ENCODE results near the gene ARRB2.
A peak's percentile ranks its signal among the peaks of the same experiment; 100 is the strongest.

Gene ARRB2

GRCh38 chr17:4733073-4733531 lies 22.7 kb downstream of the ARRB2 start:
- no peak for DNase-seq

- no peak for DNase-seq
Measured at GRCh38 chr17:4734857-4735475, 24.5 kb downstream of the ARRB2 start.

DNA sequence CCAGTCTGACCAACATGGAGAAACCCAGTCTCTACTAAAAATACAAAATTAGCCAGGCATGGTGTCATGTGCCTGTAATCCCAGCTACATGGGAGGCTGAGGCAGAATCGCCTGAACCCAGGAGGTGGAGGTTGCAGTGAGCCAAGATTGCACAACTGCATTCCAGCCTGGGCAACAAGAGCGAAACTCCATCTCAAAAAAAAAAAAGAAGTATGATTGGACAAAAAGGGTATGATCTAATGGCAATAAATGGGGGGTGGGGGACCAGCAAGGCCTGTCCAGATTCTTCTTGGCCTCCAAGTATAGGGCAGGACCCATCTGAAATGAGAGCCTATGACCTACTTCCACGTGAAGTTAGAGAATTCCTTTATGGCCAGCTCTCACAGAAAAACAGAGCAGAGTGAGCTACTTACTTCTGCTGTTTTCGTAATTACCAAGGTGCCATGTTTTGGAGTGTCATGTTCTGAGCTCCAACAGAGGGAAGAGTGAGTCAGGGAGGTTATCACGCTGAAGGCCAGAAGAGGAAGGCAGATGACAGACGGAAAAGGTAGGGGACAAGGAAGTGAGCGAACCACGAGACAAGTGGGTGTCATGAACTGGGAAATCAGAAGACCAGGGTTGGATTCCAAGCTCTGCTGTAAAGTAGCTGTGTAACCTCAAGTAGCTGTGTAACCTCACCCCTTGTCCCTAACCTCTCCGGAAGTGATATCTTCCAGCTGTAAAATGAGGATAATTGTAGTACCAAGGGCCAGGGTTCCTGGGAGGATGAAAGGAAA lies 25.6 kb downstream of the ARRB2 start:
- no peak for DNase-seq

DNA sequence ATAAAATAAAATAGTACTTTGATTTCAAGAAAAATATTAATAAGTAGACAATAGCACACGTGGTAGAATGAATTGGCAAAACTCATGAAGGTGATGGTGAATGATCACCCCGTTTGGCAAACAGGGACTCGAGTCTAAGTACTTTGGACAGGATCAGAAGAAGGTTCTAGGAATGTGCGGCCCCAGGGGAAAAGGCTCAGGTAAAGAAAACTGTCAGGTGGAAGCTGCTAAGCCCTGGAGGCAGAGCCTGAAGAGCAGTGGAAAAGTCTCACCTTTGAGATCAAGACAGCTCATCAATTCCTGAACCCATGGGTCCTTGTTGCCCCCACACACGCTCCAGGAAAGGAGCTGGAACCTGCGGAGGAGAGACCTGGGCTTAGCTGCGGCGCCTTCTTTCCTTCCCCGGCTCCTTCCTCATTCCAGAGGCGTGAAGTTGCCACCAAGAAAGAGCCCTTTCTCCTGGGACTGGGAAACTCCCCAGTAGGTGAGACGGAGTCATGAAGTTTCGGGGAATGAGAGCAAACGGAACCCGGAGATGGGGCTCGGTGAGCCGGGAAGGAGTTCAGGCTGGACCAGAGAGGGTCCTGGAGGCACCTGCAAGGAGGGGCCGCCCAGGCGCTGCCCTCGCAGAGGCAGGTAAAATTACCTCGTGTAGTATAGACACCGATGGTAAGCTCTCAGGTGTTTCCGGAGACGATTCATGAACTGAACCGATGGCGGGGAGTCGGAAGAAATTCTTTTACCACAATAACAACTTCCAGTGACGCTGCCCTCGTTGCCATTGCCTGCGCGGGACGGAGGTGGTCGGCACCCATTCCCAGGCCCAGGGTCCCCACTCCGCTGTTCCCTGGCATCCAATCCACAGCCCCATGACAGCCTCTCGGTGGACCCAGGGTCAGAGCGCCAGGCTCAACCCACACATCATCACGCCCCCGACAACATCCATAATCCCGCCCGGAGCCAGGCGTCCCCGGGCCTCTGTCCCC lies 28.0 kb downstream of the ARRB2 start:
- no peak for DNase-seq

DNA sequence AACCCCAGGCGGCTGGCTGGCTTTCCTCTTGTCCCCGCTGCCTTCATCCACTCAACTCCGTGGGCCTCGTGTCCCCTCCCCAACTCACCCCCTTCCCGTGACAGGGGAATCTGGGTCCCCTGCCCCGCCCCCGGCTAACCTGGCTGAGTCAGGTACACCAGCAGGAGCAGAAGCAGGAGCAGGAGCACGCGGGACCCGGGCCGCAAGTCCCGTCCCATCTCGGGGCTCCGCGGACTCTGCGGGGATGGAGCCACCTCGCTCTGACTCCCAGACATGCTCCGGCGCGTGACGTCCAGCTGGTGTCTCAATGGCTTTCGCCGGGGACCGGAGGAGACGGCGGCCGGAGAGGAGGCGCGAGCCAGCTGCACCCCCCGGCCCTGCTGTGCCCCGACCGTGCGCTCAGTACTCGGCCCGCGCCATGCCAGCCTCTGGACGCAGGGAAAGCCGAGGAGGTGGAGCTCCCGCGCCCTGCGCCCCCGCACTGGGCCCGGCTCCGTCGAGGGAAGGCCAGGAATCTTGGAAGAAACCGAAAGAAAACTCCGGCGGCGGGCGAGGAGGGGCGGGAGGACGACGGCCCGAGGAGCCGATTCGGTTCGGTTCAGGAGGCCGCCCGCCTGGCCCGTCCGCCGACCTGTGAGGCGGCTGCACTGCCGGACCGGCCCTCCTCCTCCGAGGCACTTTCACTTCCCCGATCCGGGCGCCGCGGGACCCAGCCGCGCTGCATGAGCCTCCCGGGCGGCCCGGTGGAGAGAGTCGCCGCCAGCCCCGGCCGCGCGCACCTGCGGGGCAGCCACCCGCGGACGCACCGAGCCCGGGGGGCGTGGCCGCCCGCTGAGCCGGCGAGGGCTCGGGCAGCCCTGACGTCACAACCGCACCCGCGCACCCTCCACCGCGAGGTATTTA lies 28.9 kb downstream of the ARRB2 start, which contains the start of the genes CXCL16 and ZMYND15:
TSS of gene CXCL16 (minus strand) at position 807 of the 903 bp plus-strand sequence. CDS start at position 218, 589 bp downstream.
TSS of gene ZMYND15 (plus strand) at position 712 of the 903 bp plus-strand sequence. CDS start 716 bp downstream, outside the sequence.
- peak; percentile 58 for DNase-seq

DNA sequence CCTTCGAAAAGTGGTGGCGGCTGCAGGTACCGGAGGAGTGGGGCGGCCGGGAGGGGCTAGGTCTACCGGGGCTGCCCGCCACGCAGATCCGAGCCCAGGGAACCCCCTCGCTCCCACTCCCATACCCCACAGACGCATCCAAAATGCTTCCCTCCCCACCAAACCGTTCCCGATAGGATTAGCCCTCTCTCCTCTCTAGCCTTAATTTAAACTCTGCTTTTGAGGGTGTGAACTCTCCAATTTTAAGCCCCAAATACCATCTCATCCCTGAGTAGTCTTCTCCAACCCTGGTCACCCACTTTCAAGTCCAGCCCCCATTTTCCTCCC lies 29.6 kb downstream of the ARRB2 start:
- no peak for DNase-seq

GRCh38 chr17:4740584-4740983 lies 30.2 kb downstream of the ARRB2 start:
- DNase-seq, result no peak

DNA sequence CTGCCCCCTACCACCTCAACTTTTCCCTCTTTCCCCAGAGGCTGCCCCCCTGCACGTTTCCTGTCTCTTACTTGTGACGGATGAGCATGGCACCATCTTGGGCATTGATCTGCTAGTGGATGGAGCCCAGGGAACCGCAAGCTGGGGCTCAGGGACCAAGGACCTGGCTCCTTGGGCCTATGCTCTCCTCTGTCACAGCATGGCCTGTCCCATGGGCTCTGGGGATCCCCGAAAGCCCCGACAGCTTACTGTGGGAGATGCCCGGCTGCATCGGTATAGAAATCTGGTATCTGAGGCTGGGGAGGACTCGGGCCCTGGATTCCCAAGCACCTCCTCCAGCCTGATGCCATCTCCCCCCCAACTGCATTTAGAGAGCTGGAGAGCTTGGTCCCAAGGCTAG lies 31.1 kb downstream of the ARRB2 start:
- DNase-seq, result no peak

GRCh38 chr17:4742133-4742532 lies 31.7 kb downstream of the ARRB2 start:
- DNase-seq, result no peak

GRCh38 chr17:4742629-4743028 lies 32.2 kb downstream of the ARRB2 start:
- no peak for DNase-seq

DNA sequence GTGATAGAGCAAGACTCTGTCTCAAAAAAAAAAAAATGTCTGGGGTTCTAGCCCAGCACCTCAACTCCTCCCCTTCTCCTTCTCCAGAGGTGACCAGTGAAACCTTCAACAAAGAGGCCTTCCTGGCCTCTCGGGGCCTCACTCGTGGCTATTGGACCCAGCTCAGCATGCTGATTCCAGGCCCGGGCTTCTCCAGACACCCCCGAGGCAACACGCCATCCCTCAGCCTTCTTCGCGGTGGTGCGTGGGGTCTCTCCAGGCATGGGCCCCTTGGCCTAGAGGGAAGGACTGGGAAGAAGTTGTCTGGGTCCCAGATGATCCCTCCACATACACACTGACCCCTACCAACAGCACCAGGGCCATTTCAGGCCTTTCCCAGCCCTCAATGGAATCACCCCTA lies 32.8 kb downstream of the ARRB2 start:
- DNase-seq, result no peak

GRCh38 chr17:4743898-4744297 lies 33.5 kb downstream of the ARRB2 start:
- DNase-seq, result no peak

GRCh38 chr17:4744999-4745969 lies 34.9 kb downstream of the ARRB2 start:
- no peak for DNase-seq

DNA sequence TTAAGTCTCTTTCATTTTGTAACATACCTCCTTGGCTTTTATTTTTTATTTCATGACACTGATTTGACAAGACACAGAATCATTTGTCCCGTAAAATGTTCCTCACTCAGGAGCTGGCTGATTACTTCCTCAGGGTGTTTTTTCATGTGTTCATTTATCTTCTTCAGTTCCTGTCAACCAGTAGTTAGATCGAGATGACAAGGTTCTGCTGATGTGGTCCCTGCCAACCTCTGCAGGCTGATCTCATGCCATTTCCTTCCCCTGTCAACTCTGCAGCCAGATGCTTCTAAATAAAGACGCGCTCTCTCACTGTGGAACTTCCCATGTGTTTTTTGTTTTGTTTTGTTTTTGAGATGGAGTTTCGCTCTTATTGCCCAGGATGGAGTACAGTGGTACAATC lies 37.4 kb downstream of the ARRB2 start:
- DNase-seq, result no peak

GRCh38 chr17:4748686-4749085 lies 38.3 kb downstream of the ARRB2 start:
- no peak for DNase-seq

DNA sequence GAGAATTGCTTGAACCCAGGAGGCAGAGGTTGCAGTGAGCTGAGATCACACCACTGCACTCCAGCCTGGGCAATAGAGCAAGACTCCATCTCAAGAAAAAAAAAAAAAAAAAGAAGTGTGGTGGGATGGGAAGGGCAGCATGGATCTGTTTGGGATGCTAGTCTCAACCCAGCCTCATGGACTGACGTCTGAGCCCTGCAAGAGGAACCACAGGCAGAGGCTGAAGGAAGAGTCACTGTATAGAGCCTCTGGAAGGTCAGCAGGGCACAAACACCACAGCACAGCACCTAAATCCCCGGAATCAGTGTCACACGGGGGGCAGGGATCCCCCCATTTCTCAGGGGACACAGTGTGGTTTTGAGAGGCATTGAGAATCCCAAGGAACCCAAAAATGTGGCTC lies 40.2 kb downstream of the ARRB2 start:
- no peak for DNase-seq

GRCh38 chr17:4751932-4752331 lies 41.5 kb downstream of the ARRB2 start:
- no peak for DNase-seq

DNA sequence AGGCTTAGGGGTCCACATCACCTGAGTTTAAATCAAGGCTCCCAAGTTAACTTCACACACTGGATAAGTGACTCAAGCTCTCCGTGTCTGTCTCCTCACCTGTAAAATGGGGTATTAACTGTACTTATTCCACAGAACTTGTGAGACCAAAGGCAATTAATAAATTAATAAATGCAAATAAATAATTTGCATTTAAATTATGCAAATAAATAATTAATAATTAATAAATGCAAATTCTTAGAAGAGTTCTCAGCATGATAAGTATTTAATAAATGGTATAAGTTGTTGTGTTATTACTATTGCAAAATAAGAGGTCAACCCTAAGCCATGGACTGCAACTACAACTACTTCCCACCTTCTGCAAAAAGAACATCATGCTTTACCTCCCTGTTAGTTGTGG lies 43.0 kb downstream of the ARRB2 start:
- no peak for DNase-seq

DNA sequence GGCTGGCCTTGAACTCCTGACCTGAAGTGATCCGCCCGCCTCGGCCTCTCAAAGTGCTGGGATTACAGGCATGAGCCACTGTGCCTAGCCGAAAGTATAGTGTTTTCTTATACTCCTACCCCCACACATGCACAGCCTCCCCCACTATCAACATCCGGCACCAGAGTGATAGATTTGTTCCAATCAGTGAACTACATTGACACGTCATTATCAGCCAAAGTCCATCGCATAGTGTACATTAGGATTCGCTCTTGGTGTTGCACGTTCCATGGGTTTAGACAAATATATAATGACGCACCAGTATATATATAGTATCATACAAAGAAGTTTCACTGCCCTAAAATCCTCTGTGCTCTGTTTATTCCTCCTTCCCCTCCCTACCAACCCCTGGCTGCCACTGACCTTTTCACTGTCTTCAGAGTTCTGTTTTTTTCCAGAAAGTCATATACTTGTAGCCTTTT lies 49.4 kb downstream of the ARRB2 start:
- DNase-seq, result no peak

DNA sequence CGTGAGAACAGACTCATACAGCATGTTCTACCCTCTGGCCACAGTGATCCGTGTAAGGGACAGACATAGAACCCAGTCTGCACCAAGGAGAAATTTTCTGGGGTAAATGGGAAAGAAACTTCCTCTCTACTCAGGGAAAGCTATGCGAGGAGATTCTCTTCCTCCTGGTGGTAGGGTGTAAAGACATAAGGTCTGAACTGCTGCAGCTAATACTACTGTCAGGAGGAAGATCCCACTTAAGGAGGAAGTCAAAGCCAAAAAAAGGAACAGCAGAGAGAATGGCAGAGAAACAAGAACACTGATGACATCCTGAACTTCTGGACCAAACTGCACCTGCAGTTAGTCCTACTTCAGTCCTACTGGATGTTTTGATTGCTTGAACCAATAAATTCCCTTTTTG lies 54.2 kb downstream of the ARRB2 start:
- no peak for DNase-seq

- DNase-seq, result no peak
Measured at GRCh38 chr17:4766201-4766600, 55.8 kb downstream of the ARRB2 start.

All from activated naive CD4-positive, alpha-beta T cell treated with anti-CD3 and anti-CD28 coated beads, Interleukin-2, amount 50 U/mL, for 16 hours (primary cell).